WTC11 (cell line): Measurements from ENCODE around the gene CDK17.

Experiments
- ATF1 ChIP-seq: sonication (generic); formaldehyde crosslinking; IDR thresholded peaks from 2 replicates; pipeline ENCODE4 v1.8.1; 2023; ENCODE audit warnings: mild to moderate bottlenecking, moderate library complexity, missing genetic modification reagents
- CBFB ChIP-seq: sonication (generic); formaldehyde crosslinking; IDR thresholded peaks from 2 replicates; pipeline ENCODE4 v1.8.1; 2022; ENCODE audit warnings: mild to moderate bottlenecking, low read depth, missing genetic modification reagents
- CREB1 ChIP-seq: sonication (generic); formaldehyde crosslinking; IDR thresholded peaks from 2 replicates; pipeline ENCODE4 v1.8.0; 2023; ENCODE audit warnings: mild to moderate bottlenecking, missing genetic modification reagents
- CTCF ChIP-seq: fragments of 200-600 bp; IDR thresholded peaks from 2 replicates; pipeline ENCODE4 v1.8.0; 2022; ENCODE audit warnings: antibody characterized with exemption
- ESRRA ChIP-seq: sonication (generic); formaldehyde crosslinking; IDR thresholded peaks from 2 replicates; pipeline ENCODE4 v1.8.1; 2022; ENCODE audit warnings: mild to moderate bottlenecking, missing genetic modification reagents, borderline replicate concordance
- FOXK1 ChIP-seq: sonication (generic); formaldehyde crosslinking; IDR thresholded peaks from 2 replicates; pipeline ENCODE4 v1.8.0; 2022; ENCODE audit warnings: mild to moderate bottlenecking, moderate library complexity, missing genetic modification reagents
- KAT7 ChIP-seq: sonication (generic); formaldehyde crosslinking; IDR thresholded peaks from 2 replicates; pipeline ENCODE4 v1.8.1; 2023; ENCODE audit warnings: missing genetic modification reagents, mild to moderate bottlenecking, borderline replicate concordance
- NFYB ChIP-seq: sonication (generic); formaldehyde crosslinking; conservative IDR thresholded peaks from 2 replicates; pipeline ENCODE4 v1.8.0; 2022; ENCODE audit warnings: low read depth, missing genetic modification reagents
- NR2C2 ChIP-seq: sonication (generic); formaldehyde crosslinking; IDR thresholded peaks from 2 replicates; pipeline ENCODE4 v1.8.0; 2022; ENCODE audit warnings: mild to moderate bottlenecking, missing genetic modification reagents
- TF ChIP-seq, protein P1 (sequence below): sonication (generic); formaldehyde crosslinking; IDR thresholded peaks from 2 replicates; pipeline ENCODE4 v1.8.0; 2023; ENCODE audit warnings: mild to moderate bottlenecking, missing genetic modification reagents

DNA sequence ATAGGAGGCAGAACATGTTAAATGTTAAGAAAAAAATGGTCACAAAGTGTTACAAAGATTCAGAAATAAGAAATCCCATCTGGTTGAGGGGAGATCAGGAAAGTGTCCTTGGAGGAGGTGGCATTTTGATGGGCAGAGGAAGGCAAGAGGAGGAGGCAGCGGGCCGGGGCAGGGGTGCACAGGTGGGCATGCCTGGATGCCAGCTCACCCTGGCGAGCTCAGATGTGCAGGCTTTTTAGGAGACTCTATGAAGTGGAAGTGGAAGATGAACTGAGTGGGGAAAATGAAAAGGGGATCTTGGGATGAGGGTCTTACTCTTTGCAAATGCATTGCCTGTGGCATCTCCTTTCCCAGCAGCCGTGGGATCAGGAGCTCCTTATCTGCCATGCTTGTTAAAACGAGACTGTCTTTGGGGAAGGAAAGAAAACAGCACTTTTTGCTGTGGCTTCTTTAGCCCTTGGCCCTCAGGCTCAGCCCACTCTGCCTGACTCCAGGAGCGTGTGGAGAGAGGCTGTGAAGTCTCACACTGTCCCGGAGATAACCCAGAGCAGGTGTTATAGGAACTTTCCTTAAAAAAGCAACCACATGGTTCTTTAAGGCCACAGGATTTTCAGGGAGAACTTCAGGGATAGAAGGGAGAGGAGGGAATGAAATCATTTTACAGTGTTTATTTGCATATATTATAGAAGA lies 143.4 kb downstream of the CDK17 start:
- TF ChIP-seq, protein P1, sequence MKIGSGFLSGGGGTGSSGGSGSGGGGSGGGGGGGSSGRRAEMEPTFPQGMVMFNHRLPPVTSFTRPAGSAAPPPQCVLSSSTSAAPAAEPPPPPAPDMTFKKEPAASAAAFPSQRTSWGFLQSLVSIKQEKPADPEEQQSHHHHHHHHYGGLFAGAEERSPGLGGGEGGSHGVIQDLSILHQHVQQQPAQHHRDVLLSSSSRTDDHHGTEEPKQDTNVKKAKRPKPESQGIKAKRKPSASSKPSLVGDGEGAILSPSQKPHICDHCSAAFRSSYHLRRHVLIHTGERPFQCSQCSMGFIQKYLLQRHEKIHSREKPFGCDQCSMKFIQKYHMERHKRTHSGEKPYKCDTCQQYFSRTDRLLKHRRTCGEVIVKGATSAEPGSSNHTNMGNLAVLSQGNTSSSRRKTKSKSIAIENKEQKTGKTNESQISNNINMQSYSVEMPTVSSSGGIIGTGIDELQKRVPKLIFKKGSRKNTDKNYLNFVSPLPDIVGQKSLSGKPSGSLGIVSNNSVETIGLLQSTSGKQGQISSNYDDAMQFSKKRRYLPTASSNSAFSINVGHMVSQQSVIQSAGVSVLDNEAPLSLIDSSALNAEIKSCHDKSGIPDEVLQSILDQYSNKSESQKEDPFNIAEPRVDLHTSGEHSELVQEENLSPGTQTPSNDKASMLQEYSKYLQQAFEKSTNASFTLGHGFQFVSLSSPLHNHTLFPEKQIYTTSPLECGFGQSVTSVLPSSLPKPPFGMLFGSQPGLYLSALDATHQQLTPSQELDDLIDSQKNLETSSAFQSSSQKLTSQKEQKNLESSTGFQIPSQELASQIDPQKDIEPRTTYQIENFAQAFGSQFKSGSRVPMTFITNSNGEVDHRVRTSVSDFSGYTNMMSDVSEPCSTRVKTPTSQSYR = no peak
- TF ChIP-seq CTCF (no peak), NFYB (no peak), NR2C2 (CRISPR knock-in tag) (no peak), CREB1 (CRISPR knock-in tag) (no peak), CBFB (CRISPR knock-in tag) (no peak), ESRRA (no peak), ATF1 (no peak), FOXK1 (no peak), KAT7 (CRISPR knock-in tag) (no peak)
